HG03571 (cell line): ENCODE measurements around the gene GLYATL1B.
"Not testable (repeated sequence)": the region's sequence is repeated elsewhere in the genome, so short reads cannot be mapped to it uniquely, and the experiment has no call there.

Experiments used
- ATAC-seq: cut with Tn5 transposase; IDR thresholded peaks from one replicate; pipeline ENCODE4 v1.9.1; 2021; ENCODE audit not compliant: unreplicated experiment

The GLYATL1B gene

DNA sequence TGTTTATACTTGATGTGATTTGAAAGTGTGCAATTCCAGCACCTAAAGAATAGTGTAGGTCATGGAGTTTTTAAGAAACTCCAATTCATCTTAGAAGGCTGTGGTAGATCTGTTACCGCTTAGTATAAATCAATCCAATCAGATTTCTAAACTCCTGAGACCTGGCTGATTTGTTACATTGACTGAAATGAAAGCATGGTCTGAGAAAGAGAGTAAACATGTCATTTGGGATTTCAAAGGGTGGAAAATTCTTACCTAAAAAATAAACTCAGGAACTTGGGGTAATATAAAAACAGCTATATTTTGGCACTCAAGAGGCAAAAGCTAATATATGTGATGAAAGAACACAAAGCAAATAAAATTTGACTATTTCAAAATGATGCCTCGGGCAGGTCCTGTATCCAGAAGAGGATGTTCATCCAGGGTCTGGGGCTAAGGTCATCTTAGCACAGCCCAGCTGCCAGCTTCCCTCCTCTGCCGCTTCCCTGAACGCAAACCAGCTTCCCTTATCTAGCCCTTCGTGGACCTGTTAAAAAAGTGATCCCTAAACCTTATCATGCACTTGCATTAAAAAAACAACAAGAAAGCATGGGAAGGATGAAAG lies 10.0 kb downstream of the GLYATL1B start:
- not testable (repeated sequence) for ATAC-seq

DNA sequence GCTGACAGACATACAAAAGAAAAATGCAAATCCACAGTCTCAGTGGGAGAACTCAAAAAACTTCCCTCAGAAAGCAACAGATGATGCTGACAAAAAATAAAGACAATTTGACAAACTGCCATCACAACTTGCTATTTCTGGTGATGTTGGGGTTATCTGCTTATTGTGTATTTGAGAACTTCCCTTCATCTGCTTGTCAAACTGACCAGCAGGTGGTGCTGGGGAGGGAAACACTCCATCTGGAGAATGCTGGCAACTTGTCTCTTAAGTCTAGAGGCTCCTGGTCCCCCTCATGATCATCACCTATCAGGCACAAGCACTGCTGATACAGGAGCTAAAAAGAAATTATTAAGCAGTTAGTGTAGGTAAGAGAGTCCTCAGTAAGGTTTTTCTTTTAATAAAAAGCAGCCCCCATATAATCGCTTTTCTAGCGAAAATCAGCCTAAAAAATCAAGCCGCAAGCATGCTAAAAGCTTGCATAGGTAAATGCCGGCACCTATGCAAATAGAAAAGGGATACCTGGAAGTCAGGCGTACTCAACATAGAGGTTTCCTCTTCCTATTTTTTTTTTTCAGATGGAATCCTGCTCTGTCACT lies 11.1 kb downstream of the GLYATL1B start:
- no peak for ATAC-seq

DNA sequence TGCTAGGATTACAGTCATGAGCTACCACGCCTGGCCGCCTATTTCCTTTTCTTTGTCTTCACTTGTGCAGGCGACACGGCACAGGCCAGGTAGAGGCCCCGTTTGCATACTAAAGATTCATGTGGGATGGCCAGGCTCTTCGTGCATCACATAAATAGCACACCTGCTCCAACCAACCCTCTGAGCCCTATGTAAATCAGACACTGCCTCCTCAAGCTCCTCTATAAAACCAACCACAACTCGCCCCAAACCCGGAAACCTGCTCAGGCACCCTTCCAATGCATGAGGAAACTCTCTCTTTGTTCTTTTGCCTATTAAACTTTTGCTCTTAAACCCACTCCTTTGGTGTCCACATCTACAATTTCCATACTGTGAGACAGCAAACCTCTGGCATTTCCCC lies 11.8 kb downstream of the GLYATL1B start:
- ATAC-seq: peak; percentile 26

DNA sequence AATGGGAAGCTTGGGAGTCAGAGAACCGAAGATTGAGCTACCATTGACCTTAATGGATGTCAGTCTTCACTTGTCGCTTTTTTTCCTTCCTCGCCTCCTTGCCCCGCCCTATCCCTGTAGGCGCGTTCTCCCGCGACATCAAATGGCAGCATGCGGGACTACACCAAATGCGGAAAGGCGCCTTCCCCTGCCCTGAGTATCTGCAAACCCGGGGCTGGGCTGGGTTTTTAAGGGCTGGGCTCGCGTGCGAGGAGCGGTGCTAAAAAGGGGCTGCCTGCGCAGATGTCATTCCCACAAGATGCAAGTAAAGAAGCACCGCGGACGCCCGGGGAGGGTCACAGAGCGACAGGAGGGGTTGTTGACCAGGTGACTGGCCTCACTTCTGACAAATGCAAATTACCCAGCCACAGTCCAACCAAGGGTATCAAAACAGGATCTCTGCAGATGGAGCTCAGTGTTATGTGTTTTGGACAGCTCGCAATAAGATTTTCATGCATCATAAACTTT lies 16.2 kb downstream of the GLYATL1B start:
- peak; percentile 61 for ATAC-seq

DNA sequence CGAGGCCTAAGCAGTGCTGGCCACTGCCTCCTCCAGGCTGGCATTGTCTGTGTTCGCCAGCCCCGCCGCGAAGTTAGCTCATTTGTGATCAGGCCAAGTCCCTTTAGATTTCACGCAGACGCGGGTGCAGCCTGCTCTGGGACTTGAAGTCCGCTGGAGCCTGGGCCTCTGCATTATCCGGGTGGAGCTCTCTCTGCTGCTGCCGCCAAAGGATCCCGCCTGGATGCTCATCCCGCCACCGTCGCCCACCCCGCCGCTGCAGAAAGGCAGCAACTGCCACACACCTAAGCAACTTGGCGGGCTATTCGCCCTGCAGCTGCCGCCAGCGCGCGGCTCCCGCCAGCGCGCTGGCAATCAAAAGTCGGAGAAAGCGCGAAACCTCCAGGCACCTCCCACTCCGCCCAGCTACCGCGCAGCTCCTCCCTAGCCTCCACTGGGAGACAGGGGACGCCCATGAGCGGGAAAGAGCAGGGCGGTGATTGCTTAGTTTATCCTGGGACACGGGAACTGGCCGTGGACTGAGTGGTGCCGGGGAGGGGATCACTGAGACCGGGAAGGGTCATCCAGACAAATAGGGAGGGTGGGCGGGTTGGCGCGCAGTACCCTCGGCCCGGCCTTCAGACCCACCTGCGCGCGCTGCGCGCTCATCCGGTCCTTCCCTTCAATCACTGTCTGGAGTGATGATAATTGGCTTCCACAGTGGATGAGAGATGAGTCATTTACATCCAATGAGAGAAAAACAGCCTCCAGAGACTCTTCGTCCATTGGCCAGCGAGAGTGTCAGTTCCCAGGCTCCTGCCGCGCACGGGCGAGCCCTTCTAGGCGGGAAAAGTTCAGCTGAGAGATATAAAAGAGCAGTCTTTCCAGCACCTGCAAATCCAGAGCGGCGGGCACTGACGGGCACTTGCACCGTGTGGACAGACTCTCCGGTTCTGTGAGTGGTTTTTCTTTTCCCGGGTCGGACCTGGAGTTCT lies 20.5 kb downstream of the GLYATL1B start, which contains the start of gene FAM111B:
TSS of gene FAM111B (plus strand) at position 875 of the 974 bp plus-strand sequence. CDS start 2,389 bp downstream, outside the sequence.
- peak; percentile 73 for ATAC-seq

DNA sequence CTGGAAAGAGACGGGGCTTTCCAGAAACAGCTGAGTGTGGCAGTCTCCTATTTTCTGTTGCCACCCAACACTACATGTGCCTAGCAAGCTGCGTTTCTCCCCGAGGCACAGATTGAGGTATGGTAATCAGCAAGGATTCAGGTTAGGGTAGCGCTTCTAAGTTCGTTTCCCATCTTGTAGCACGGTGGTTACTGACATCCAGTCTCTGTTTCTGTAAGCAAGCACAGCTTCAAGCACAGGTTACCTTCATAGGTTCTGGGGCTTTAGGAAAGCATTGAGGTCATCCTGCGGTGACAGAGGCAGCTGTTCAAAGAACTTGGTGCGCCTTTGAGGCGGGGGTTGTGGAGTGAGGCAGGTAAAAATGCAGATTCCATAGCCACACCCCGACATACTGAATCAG lies 21.6 kb downstream of the GLYATL1B start:
- ATAC-seq: peak; percentile 33

DNA sequence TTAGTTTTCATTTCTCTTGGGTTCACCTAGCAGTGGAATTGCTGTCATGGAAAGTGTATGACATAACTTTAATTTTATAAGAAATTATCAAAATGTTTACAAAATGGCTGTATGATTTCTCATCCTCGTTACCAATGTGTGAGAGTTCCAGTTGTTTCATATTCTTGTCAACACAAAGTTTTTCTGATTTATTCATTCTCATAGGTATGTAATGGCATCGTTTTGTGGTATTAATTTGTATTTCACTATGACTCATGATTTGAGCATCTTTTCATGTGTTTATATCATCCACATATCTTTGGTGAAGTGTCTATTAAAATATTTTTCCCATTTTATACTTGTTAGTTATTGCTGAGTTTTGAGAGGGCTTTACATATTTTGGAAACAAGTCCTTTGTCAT lies 26.4 kb downstream of the GLYATL1B start:
- ATAC-seq: no peak

DNA sequence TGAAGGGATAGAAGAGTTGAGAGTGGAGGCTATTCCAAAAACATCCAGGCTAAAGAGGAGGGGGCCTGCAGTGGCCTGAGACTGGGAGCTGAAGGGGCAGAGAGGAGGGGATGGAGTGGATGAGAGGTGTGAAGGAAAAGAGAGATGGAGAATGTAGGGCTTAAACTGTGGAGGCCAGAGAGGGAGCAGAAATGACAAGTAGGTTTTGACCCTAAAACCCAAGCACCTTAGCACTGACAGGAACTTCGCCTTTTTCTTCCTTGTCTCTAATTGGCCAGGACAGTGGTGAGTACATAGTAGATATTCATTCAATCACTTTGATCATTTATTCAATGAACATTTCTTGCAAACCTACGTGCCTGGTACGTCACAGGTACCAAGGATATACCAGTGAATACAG lies 28.2 kb downstream of the GLYATL1B start:
- no peak for ATAC-seq

DNA sequence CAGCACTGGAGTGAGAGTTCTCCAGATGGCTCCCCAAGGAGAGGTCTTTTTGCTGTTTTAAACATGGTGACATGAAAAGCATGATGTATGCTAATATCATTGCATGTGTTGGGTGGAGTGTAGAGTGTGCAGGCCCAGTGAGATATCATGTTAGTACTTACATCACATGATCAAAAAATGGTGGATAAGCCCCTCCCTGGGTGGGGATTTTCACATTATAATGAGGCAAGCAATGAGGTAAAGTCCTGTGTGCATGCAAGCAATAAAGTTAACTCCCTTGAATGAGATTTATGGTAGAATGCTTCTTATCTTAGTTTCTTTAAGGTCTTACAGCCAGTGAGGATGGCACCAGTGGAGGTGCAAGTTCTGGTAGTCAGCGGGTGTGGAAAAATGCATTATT lies 29.4 kb downstream of the GLYATL1B start:
- no peak for ATAC-seq

DNA sequence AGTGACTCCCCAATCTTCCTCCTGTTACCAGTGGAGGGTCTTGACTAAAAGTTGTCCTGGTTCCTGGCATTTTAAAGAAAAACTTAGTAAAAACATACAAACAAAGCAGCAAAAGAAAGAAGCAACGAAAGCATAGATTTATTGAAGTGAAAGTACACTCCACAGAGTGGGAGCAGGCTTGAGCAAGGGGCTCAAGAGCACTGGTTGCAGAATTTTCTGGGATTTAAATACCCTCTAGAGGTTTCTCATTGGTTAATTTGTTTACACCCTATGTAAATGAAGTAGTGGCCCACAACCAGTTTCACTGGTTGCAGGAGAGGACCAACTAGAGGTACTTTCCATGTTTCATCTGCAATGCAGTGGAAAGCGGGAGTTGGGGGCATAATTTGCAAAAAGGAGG lies 31.7 kb downstream of the GLYATL1B start:
- ATAC-seq: no peak

DNA sequence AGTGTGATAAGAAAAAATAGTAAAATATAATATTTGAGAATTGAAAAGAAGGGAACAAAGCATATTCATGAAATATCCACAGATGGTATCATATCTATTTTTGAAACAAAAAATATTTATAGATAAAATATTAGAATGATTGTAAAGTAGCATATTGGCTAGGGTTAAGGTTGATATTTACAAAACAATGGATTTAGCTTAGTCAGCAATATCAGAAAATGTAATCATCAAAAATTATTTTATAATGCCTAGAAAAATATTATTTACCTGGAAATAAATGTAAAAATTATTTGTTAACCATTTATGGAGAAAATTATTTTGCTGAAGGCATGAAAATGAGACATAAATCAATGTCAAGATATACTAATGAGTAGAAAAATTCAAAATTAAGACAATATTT lies 33.7 kb downstream of the GLYATL1B start:
- ATAC-seq: no peak

DNA sequence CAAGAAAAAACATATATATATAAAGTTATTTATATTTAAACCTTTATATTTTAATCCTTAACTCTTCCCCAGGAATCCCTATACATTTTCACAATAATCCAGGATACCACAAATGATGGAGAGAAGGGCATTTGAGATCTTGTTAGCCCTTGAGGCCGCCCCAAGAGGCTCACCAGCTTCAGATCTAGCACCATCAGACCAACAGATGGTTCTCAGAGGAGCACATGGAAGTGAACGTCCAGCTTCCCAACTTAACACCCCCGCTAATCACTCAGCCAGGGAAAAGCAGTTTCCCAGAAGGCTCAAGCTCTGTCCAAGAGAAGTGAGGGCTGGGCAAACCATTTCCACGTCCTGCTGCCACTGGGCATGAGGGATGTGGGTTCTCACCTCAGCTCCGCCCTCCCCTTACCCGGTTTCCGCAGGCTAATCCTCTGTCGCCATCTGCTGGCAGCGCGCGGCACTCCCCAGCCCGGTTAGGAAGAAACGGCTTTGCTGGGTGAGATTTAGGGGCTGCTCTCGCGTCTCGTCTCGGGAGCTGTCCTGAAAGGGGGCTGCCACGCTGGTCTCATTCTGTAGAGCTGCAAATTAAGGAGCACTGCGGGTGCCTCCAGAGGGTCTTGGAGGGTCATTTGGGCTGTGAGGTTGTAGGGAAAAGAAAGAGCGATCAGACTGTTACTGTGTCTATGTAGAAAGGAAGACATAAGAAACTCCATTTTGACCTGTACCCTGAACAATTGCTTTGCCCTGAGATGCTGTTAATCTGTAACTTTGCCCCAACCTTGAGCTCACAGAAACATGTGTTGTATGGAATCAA lies 49.7 kb downstream of the GLYATL1B start:
- peak; percentile 95 for ATAC-seq

DNA sequence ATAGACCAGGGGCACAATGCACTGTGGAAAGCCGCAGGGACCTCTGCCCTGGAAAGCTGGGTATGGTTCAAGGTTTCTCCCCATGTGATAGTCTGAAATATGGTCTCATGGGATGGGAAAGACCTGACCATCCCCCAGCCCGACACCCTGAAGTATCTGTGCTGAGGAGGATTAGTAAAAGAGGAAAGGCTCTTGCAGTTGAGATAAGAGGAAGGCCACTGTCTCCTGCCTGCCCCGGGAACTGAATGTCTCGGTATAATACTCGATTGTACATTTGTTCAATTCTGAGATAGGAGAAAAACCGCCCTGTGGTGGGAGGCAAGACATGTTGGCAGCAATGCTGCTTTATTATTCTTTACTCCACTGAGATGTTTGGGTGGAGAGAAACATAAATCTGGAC lies 50.4 kb downstream of the GLYATL1B start:
- not testable (repeated sequence) for ATAC-seq

DNA sequence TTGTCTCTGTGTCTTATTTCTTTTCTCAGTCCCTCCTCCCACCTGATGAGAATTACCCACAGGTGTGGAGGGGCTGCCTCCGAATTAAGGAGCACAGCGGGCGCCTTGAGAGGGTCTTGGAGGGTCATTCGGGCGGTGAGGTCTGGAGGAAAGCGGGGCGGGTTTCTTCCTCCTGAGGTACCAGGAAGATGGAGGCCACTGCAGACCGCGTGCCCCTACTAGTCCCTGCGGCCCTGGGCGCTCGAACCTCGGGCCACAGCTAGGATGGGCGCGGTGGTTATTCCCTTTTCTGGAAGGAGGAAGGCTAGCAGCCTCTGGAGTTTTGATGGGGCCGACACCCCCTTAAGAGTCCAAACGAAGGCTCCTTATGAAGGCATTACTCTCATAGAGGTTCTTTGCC lies 51.1 kb downstream of the GLYATL1B start:
- no peak for ATAC-seq

DNA sequence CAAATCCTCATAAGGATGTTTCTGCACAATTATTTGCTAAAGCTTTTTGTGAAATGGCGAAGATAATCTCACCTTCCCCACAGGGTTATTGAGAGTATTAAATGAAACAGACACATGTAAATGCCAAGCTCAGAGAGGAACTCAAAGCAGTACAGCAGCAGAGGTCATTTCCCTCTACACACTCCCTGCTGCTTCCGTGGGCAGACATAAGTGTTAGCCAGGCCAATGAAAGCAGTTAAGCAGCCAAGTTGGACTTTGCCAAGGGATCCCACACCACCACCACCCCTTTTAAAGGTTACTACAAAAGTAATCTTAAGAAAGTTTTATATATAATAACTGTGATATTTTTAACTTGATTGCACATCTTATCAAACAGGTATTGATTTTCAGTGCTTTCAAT lies 52.5 kb downstream of the GLYATL1B start:
- no peak for ATAC-seq

DNA sequence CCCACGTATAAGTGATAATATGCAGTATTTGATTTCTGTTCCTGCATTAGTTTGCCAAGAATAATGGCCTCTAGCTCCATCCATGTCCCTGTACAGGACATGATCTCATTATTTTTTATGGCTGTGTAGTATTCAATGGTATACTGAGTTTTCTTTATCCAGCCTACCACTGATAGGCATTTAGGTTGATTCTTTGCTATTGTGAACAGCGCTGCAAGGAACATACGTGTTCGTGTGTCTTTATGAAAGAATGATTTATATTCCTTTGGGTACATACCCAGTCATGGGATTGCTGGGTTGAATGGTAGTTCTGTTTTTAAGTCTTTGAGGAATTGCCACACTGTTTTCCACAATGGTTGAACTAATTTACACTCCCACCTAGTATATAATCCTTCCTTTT lies 55.1 kb downstream of the GLYATL1B start:
- ATAC-seq: no peak

DNA sequence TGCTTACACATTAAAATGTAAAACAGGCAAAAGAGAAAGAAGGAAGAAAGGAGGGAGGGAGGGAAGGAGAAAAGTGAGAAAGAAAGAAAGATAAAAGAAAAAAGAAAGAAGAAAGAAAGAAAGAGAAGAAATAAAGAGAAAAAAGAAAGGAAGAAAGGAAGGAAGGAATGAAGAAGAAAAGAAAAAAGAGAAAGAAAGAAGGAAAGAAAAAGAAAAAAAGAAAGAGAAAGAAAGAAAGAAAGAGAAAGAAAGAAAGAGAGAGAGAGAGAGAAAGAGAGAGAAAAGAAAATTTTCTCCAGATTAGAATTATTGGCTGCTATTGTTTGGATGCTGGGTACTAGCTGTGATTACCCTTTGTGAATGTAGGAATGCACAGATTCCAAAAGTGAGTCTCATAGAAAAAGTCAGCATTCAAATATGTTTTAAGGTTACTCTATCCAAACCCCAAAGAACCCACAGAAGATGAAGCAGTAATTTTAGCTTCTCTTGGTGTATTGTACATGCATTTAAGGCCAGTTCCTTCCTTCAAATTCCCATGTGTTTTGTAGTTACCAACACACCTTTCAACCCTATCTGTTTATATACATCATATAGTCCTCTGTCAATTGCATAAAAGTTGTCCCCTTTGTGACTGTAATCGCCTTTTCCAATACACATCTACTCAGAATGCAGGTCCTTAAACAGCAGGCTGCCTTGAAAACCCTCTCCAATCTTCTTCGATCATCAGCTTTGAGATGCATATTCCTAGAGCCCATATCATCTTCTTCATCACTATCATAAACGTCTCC lies 55.8 kb downstream of the GLYATL1B start:
- no peak for ATAC-seq

DNA sequence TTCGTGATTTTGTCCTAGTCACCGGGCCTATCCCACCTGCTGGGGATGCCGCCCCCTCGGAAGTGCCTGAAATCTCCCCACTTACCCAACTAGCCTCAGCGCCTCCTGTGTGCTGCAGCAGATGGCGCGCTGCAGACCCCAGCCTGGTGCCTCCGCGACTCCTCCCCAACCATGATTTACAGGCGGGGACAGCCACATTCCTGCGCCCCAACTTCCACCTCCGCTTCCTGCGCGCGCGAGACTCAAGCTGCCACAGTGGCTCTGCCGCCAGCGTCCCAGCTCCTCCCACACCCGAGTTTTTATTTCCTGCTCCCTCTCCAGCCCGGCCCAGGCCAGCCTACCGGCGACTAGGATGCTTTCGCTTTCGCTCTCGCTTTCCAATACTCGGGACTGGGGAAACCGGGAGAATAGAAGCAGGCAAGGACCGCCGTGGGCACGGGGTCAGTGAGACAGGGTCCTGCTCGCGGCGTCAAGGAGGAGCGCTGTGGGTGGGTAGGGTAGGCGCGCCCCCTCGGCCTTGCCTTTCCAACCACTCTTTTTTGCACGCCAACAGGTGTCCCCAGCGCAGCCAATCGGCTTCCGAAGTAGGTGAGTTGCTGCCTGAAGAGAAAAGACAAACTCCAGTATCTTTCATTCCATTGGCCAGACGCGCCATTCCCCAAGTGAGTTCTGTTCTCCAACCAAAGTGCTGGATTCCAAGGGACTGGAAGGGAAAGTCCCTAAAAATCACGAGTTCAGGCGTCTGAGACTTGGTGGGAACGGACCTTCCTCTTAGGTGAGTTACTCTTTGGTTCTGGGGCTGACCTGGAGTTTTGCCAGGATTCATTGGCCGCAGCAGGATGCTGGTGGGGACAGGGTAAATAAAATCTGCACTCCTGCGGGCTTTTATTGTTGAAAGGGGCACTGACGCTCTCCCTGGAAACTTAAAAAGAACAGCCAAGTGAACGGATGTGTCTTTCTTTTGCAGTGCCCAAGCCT lies 56.7 kb downstream of the GLYATL1B start, which contains the start of gene FAM111A:
TSS of gene FAM111A (plus strand) at position 327 of the 978 bp plus-strand sequence. CDS start 6,017 bp downstream, outside the sequence.
- ATAC-seq: peak; percentile 62

DNA sequence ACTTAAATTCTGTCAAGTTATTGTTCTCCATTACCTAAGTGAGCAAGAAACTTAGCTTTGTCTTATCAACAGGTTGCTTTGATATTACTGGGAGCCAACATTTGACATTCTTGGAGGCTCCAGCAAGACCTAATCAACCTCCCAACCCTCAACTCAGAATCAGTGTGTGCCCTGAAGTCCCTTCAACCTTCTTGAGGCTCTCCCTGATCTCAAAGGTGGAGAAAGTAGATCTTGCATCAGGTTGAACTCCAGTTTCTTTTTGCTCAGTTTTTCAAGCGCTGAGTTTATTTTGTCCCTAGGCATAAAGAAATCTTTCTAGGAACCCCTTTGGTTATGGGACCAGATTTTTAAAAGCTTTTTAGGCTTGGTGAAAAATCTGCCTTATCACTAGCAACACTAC lies 58.0 kb downstream of the GLYATL1B start:
- ATAC-seq: no peak
